HL-60 (cell line): ENCODE results near the gene ENDOU.

ENCODE experiments used
- DNase-seq, 2 experiments: peaks; one replicate each; pipeline ENCODE4 v3.0.0-alpha.2; 2010 to 2020; ENCODE audit warnings: low read depth in 1 of 2, low spot score in 1 of 2
- H3K27ac ChIP-seq: fragments of 250-450 bp; sonication (Bioruptor Pico); replicated peaks from 2 replicates; pipeline ENCODE4 v1.5.1; 2020; ENCODE audit warnings: mild to moderate bottlenecking, moderate library complexity
- H3K27me3 ChIP-seq: fragments of 250-450 bp; sonication (Bioruptor Pico); 2 replicates; pipeline ENCODE4 v1.5.1; 2021; ENCODE audit warnings: mild to moderate bottlenecking, moderate library complexity; ENCODE audit not compliant: insufficient read depth, poor library complexity, severe bottlenecking
- H3K4me3 ChIP-seq: replicated peaks from 2 replicates; pipeline ENCODE4 v1.5.1; 2011; ENCODE audit warnings: mild to moderate bottlenecking, control low read depth, low read length; ENCODE audit not compliant: insufficient read depth
- CTCF ChIP-seq: IDR thresholded peaks from one replicate; pipeline ENCODE4 v1.5.1; 2011; ENCODE audit warnings: low read length, control low read depth, inconsistent platforms; ENCODE audit not compliant: insufficient read depth
- GABPA ChIP-seq: IDR thresholded peaks from 2 replicates; pipeline ENCODE4 v1.6.1; 2012; ENCODE audit warnings: low read depth
- POLR2AphosphoS5 ChIP-seq: IDR thresholded peaks from 2 replicates; pipeline ENCODE4 v1.6.1; 2012; ENCODE audit warnings: low read depth
- SPI1 ChIP-seq: IDR thresholded peaks from 2 replicates; pipeline ENCODE4 v1.6.1; 2012; ENCODE audit warnings: low read depth, mild to moderate bottlenecking, borderline replicate concordance
- TF ChIP-seq, protein P1 (sequence below): IDR thresholded peaks from 2 replicates; pipeline ENCODE4 v1.6.1; 2012; ENCODE audit warnings: low read depth; ENCODE audit not compliant: insufficient replicate concordance

ENDOU gene

GRCh38 chr12:47718531-47718930, 6.8 kb downstream of the ENDOU start:
- Histone ChIP-seq H3K27me3 (no peaks in the 10 kb centered on the region), H3K27ac (no peak overlapping the region), H3K4me3 (no peak overlapping the region)
- no peak for DNase-seq
- TF ChIP-seq GABPA, result no peak
- no peak for TF ChIP-seq SPI1
- TF ChIP-seq, protein P1, sequence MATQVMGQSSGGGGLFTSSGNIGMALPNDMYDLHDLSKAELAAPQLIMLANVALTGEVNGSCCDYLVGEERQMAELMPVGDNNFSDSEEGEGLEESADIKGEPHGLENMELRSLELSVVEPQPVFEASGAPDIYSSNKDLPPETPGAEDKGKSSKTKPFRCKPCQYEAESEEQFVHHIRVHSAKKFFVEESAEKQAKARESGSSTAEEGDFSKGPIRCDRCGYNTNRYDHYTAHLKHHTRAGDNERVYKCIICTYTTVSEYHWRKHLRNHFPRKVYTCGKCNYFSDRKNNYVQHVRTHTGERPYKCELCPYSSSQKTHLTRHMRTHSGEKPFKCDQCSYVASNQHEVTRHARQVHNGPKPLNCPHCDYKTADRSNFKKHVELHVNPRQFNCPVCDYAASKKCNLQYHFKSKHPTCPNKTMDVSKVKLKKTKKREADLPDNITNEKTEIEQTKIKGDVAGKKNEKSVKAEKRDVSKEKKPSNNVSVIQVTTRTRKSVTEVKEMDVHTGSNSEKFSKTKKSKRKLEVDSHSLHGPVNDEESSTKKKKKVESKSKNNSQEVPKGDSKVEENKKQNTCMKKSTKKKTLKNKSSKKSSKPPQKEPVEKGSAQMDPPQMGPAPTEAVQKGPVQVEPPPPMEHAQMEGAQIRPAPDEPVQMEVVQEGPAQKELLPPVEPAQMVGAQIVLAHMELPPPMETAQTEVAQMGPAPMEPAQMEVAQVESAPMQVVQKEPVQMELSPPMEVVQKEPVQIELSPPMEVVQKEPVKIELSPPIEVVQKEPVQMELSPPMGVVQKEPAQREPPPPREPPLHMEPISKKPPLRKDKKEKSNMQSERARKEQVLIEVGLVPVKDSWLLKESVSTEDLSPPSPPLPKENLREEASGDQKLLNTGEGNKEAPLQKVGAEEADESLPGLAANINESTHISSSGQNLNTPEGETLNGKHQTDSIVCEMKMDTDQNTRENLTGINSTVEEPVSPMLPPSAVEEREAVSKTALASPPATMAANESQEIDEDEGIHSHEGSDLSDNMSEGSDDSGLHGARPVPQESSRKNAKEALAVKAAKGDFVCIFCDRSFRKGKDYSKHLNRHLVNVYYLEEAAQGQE, result no peak
- TF ChIP-seq CTCF, result no peak
- TF ChIP-seq POLR2AphosphoS5, result no peak

DNA sequence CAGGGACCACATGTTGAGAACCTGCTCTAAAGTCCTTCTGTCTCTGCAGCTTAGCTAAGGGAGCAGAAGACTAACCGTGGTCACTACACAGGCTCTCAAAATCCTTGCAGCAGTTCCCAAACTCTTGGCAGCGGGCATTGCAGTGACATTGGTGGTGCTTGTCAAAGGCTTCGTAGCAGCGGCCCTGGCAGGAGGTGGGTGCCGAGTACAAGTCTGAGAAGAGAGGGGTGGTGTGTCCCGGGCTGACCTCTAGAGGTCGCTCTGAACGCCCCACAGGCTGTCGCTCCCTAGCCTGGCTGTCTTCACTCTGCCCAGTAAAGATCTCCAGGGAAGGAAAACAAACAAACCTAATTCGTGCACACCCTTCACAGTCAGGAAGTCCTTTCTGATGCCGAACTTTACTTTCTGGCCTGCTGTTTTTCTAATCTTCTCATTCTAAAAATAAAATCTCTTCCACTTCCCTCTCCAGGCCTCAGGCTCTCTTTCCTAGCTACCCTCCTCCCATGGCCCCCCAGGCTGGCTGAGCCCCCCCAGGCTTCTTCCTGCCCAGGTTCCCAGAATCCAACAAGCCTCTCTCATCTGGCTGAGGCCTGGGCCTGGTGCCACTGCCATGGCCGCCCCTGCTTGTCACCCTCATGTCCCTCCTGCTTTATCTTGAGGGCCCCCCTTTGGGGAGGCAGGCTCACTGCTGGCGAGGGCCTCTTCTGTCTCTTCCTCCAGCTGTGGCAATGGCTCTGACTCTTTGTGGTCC, 7.7 kb downstream of the ENDOU start:
- no peak overlapping the region for H3K4me3 ChIP-seq
- H3K27me3 ChIP-seq, result no peaks in the 10 kb centered on the region
- no peak overlapping the region for H3K27ac ChIP-seq
- DNase-seq, result peak in 1 of 2 experiments; percentile 40
- TF ChIP-seq SPI1, result no peak
- peak; percentile 43 for TF ChIP-seq CTCF
- no peak for TF ChIP-seq GABPA

GRCh38 chr12:47717046-47717442, 8.2 kb downstream of the ENDOU start:
- H3K27me3 ChIP-seq, result no peaks in the 10 kb centered on the region
- TF ChIP-seq, protein P1, result no peak
- TF ChIP-seq GABPA (no peak), SPI1 (no peak), POLR2AphosphoS5 (no peak), CTCF (no peak)
- H3K4me3 ChIP-seq, result no peak overlapping the region
- H3K27ac ChIP-seq, result no peak overlapping the region
- DNase-seq, result no peak
